Activated T-cell treated with anti-CD3 and anti-CD28 coated beads for 24 hours (primary cell): ENCODE data around the gene C1QTNF8.

ENCODE experiments used
- DNase-seq: peaks from one replicate; pipeline ENCODE4 v3.0.0-alpha.2; 2020; ENCODE audit warnings: low read depth

The C1QTNF8 gene

GRCh38 chr16:1127101-1127500, 31.1 kb upstream of the C1QTNF8 start:
- DNase-seq, result no peak

- no peak for DNase-seq
These were observed 30.5 kb upstream of the C1QTNF8 start for GRCh38 chr16:1126586-1126985.

- DNase-seq, result no peak
These were observed 30.0 kb upstream of the C1QTNF8 start for GRCh38 chr16:1126044-1126443.

- DNase-seq, result no peak
These were observed 29.4 kb upstream of the C1QTNF8 start for GRCh38 chr16:1125471-1125870.

GRCh38 chr16:1124795-1125194, 28.8 kb upstream of the C1QTNF8 start:
- DNase-seq, result no peak

- DNase-seq, result no peak
These were observed 28.2 kb upstream of the C1QTNF8 start for GRCh38 chr16:1124291-1124690.

GRCh38 chr16:1123525-1124230, 27.6 kb upstream of the C1QTNF8 start:
- DNase-seq, result no peak

GRCh38 chr16:1122398-1122765, 26.3 kb upstream of the C1QTNF8 start:
- no peak for DNase-seq

- DNase-seq, result no peak
These were observed 25.8 kb upstream of the C1QTNF8 start for GRCh38 chr16:1121601-1122397.

GRCh38 chr16:1121009-1121408, 25.0 kb upstream of the C1QTNF8 start:
- DNase-seq, result no peak

GRCh38 chr16:1120577-1120941, 24.5 kb upstream of the C1QTNF8 start:
- DNase-seq, result no peak

GRCh38 chr16:1119766-1120576, 23.9 kb upstream of the C1QTNF8 start:
- no peak for DNase-seq

- no peak for DNase-seq
These were observed 23.1 kb upstream of the C1QTNF8 start for GRCh38 chr16:1119129-1119528.

- no peak for DNase-seq
These were observed 21.9 kb upstream of the C1QTNF8 start for GRCh38 chr16:1117926-1118325.

GRCh38 chr16:1117176-1117900, 21.3 kb upstream of the C1QTNF8 start:
- no peak for DNase-seq

GRCh38 chr16:1116693-1117077, 20.6 kb upstream of the C1QTNF8 start:
- no peak for DNase-seq

- no peak for DNase-seq
These were observed 18.0 kb upstream of the C1QTNF8 start for GRCh38 chr16:1113889-1114526.

GRCh38 chr16:1113489-1113888, 17.4 kb upstream of the C1QTNF8 start:
- no peak for DNase-seq

GRCh38 chr16:1112506-1113184, 16.6 kb upstream of the C1QTNF8 start:
- no peak for DNase-seq

GRCh38 chr16:1109648-1110047, 13.6 kb upstream of the C1QTNF8 start:
- no peak for DNase-seq
